Measurements from ENCODE around the gene GSTA5.
"Not testable (repeated sequence)": the region's sequence is repeated elsewhere in the genome, so short reads cannot be mapped to it uniquely, and the experiment has no call there.

GSTA5 gene

DNA sequence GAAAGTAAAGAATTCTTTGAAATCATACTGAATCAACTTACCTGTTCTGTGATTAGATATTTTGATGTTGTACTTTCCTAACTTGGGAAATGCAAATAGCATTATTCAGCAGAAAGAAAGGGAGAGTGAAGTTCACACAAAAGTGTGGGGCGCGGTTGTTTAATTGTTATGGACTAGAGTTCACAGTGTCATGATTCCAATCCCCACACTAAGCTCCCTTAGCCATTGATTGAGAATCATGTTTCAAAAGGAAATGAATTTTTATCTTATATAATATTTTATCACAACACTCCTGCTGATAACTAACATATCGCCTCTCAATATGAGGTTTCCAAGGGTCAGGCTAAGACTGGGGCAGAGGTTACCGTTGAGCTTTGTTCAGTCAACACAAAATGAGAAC lies 3.0 kb upstream of the GSTA5 start:
- in situ Hi-C loops (cut with HindIII; ENCODE audit: low pct_ligation_motif_present, low pct_unique_long_range_greater_than_20kb, low sequenced_read_pairs): no loop called here

DNA sequence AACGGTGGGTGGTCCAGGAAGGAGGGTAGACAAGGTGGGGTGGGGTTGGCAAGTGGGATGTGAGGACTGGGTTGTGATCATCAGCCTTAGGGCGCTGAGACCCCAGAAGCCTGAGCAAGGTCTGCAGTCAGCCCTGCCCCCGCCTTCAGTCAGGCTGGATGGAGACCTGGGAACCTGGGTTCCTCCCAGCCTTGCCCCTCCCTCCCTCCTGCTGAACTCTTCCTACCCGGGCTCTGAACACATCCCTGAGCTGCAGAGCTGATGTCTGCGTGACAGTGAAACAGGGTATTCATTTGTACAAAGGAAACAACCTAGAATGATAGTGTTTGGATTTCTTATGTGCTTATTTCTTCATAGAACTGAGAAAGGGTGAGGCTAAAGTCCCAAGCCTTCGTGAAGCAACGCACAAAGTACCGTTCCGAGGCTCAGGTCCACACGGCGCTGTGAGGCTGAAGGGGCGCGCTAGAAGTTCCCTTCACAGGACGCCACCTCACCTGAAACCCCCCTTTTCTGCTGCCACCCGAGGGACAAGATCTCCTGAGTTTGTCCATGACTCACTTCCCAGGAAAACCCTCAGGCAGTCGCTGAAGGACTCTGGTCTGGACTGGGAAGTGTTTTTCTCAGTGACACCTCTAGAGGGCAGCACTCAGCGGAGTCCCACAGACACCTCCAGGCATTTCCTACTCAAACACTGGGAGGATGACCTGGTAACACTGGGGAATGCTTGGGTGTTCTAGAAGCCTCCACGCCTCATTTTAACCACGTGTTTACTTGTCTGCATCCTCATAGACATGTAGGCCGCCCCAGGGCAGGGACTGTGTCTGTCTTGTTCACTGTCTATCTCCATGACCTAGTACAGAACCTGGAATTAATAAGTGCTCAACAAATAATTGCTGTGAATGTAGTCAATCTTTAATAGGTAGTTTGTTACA lies 1.2 kb downstream of the GSTA5 start:
- in situ Hi-C loops (cut with HindIII; ENCODE audit: low pct_ligation_motif_present, low pct_unique_long_range_greater_than_20kb, low sequenced_read_pairs): no loop called here
- DNase-seq: peak; percentile 61

More for the DNA sequence above, 3.0 kb upstream of the GSTA5 start:
- no peak for DNase-seq

DNA sequence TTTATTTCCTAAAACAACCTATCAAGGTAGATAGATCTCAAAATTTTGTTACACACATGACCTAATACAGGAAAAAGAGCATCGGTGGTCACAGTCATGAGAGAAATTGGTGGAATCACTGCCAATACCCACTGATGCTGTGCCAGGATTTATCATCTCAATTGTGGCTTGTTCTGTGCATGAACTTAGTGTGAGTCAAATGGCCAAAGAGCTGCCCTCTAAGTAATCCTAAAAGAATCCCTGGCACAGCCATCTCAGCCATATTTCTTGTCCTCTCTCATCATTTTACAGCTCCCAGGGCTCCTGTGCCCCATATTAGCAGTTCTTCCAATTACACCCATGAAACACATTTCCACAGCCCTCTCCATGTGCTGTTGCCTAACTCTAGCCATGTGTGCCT lies 6.1 kb downstream of the GSTA5 start:
- in situ Hi-C loops (cut with HindIII; ENCODE audit: low pct_ligation_motif_present, low pct_unique_long_range_greater_than_20kb, low sequenced_read_pairs): no loop called here
- DNase-seq: no peak

DNA sequence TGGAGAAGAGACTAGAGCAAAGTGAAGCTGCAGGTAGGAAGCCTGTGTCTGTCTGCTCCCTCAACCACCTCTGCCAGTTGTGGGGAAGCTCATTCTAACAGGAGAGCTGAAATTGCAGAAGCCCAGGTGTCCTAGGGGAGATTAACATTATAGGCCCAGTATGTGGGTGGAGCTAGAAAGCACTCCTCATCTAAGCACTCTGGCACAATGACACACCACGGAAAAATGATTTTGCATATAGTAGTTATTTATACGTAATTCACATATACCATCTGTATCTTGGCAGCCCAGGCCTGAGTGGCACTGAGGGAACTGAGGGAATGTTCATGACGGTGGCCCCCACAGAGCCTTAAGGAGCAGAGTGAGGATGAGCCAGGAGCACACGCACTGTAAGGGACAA lies 9.7 kb downstream of the GSTA5 start:
- in situ Hi-C loops (cut with HindIII; ENCODE audit: low pct_ligation_motif_present, low pct_unique_long_range_greater_than_20kb, low sequenced_read_pairs); DNase-seq: not testable (repeated sequence)

DNA sequence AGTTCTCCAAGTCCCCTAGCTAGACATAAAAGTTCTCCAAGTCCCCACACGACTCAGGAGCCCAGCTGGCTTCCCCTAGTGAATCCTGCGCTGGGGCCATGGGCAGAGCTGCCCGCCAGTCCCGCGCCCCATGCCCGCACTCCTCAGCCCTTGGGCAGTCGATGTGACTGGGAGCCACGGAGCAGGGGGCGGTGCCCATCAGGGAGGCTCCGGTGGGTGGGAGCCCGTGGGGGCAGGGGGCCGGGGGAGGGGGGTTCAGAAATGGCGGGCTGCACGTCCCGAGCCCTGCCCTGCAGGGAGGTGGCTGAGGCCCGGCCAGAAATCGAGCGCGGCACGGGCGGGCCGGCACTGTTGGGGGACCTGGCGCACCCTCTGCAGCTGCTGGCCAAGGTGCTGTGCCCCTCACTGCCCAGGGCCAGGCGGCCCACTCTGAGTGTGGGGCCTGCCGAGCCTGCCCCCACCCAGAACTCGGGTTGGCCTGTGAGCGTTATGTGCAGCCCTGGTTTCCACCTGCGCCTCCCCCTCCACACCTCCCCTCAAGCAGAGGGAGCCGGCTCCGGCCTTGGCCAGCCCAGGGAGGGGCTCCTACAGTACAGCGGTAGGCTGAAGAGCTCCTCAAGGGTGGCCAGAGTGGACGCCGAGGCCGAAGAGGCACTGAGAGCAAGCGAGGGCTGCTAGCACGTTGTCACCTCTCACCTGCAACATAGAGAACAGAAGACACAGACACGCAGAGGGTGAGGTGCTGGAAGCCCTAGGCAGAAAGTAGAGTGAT lies 11.4 kb downstream of the GSTA5 start:
- no peak for DNase-seq
- in situ Hi-C loops (cut with HindIII; ENCODE audit: low pct_ligation_motif_present, low pct_unique_long_range_greater_than_20kb, low sequenced_read_pairs): no loop called here

DNA sequence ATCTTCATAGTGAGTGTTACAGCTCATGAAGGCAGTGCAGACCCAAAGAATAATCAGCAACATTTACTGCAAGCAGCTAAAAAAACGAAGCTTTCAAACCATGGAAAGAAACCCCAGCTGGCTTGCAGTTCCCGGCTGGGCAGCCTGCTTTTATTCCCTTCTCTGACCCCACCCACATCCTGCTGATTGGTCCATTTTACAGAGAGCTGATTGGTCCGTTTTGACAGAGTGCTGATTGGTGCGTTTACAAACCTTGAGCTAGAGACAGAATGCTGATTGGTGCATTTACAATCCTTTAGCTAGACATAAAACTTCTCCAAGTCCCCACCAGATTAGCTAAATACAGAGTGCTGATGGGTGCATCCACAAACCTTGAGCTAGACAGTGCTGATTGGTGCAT lies 12.0 kb downstream of the GSTA5 start:
- DNase-seq; in situ Hi-C loops (cut with HindIII; ENCODE audit: low pct_ligation_motif_present, low pct_unique_long_range_greater_than_20kb, low sequenced_read_pairs): not testable (repeated sequence)

DNA sequence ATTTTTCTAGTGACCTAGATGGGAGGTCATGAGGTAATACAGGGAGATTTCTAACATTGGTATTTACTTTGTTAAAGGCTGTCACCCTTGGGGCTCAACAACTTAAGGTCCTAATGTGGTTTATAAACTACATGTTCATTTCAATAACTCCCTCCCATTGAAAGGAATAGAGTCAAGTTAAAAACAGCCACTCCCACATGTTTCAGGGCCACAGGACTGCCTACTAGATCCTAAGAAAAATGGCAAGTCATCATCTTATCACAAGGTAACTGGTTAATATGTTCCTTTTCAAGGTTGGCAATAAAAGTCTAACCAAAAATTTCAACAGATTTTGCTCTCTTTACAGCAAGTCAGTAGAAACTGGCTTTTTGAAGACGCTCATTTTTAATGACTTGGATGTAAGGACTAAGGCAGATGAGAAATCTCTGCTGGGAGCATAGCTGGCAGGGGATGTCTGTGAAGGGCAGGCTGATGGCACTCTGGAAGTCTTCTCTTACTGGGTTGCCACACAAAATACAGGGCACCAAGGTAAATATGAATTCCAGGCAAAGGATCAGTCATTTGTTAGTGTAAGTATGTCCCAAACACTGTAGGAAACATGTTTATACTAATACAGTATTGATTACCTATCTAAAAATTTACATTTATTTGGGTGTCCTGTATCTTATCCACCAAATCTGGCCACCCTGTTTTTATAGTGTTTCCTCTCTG lies 13.4 kb downstream of the GSTA5 start:
- DNase-seq; in situ Hi-C loops (cut with HindIII; ENCODE audit: low pct_ligation_motif_present, low pct_unique_long_range_greater_than_20kb, low sequenced_read_pairs): not testable (repeated sequence)

DNA sequence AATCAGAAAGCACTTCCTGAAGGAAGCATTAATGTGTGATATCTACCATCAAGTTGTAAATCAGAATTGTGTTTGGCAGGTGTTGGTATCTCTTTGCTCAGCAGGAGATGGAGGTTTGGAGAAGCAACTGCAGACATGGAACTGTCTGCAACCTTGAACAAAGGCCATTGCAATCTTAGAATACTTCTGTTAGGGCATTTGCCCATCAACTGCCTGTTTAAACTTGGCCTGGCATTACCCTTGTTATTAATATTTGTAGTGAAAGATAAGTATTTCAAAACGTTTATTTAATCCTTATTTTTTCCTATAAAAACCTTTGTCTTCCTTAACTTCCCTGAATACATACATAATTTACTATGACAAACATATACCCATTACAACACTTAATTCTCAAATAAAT lies 14.1 kb downstream of the GSTA5 start:
- in situ Hi-C loops (cut with HindIII; ENCODE audit: low pct_ligation_motif_present, low pct_unique_long_range_greater_than_20kb, low sequenced_read_pairs): no loop called here
- DNase-seq: no peak

DNA sequence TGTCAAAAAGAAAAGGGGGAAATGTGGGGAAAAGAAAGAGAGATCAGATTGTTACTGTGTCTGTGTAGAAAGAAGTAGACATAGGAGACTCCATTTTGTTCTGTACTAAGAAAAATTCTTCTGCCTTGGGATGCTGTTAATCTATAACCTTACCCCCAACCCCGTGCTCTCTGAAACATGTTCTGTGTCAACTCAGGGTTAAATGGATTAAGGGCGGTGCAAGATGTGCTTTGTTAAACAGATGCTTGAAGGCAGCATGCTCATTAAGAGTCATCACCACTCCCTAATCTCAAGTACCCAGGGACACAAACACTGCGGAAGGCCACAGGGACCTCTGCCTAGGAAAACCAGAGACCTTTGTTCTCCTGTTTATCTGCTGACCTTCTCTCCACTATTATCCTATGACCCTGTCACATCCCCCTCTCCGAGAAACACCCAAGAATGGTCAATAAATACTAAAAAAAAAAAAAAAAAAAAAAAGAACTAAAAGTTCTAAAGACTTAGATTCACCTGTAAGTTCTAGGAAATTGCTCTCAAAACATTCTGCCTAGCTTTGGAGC lies 14.6 kb downstream of the GSTA5 start:
- in situ Hi-C loops (cut with HindIII; ENCODE audit: low pct_ligation_motif_present, low pct_unique_long_range_greater_than_20kb, low sequenced_read_pairs); DNase-seq: not testable (repeated sequence)

DNA sequence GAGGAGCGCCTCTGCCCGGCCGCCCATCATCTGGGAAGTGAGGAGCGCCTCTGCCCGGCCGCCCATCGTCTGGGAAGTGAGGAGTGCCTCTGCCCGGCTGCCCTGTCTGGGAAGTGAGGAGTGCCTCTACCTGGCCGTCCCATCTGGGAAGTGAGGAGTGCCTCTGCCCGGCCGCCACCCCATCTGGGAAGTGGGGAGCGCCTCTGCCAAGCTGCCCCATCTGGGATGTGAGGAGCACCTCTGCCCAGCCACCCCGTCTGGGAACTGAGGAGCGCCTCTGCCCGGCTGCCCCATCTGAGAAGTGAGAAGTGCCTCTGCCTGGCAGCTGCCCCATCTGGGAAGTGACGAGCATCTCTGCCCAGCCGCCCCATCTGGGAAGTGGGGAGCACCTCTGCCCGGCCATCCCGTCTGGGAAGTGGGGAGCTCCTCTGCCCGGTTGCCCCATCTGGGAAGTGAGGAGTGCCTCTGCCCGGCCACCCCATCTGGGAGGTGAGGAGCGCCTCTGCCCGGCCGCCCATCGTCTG lies 15.3 kb downstream of the GSTA5 start:
- in situ Hi-C loops (cut with HindIII; ENCODE audit: low pct_ligation_motif_present, low pct_unique_long_range_greater_than_20kb, low sequenced_read_pairs): not testable (repeated sequence)

DNA sequence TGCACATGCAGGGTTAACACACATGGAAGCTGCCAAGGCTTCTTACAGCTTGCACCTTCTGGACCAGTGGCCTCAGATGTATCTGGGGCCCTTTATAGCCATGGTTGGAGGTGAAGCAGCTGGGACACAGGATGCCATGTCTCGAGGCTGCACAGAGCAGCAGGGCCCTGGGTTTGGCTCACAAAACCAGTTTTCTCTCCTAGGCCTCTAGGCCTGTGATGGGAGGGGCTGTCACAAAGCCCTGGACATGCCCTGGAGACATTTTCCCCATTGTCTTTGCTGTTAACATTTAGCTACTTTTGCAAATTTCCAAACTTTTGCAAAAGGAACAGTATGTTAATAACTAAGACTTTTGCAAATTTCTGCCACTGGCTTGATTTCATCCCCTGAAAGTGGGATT lies 18.8 kb downstream of the GSTA5 start:
- no peak for DNase-seq
- in situ Hi-C loops (cut with HindIII; ENCODE audit: low pct_ligation_motif_present, low pct_unique_long_range_greater_than_20kb, low sequenced_read_pairs): no loop called here

More for the DNA sequence above, 15.3 kb downstream of the GSTA5 start:
- not testable (repeated sequence) for DNase-seq

DNA sequence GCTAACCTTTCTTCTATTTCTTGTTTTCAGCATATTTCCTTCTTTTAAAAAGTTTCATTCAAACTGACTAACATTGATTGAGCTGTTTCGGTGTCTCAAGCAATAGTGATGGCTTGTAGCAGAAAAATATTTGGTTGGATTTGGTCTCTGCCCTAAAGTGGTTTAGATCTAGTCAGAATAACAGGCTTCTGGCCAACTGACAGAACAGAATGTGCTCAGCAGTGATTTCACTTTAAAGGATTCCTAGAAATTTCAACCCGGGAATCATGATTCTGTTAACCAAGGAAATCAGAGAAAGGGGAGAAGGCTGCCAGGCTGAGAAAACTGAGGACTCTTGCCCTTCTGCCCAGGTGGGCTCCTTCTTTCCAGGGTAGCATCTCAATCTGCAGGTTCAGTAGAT lies 20.4 kb downstream of the GSTA5 start:
- no peak for DNase-seq
- in situ Hi-C loops (cut with HindIII; ENCODE audit: low pct_ligation_motif_present, low pct_unique_long_range_greater_than_20kb, low sequenced_read_pairs): no loop called here

DNA sequence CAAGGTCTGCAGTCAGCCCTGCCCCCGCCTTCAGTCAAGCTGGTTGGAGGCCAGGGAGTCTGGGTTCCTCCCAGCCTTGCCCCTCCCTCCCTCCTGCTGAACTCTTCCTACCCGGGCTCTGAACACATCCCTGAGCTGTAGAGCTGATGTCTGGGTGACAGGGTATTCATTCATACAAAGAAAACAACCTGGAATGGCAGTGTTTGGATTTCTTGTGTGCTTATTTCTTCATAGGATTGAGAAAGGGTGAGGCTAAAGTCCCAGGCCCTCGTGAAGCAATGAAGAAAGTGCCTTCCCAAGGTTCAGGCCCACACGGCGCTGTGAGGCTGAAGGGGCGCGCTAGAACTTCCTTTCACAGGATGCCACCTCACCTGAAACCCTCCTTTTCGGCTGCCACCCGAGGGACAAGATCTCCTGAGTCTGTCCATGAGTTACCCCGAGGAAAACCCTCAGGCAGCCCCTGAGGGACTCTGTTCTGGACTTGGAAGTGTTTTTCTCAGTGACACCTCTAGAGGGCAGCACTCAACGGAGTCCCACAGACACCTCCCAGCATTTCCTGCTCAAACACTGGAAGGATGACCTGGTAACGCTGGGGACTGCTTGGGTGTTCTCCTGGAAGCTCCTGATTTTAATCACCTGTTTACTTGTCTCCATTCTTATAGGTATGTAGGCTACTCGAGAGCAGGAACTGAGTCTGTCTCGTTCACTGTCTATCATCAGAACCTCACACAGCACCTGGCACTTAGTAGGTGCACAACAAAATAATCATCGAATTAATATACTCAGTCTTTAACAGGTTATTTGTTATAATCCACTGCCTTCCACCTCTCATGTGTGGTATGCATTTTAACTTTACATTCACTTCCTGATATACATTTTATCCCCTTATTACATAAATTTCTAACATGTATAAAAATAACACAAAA lies 25.2 kb downstream of the GSTA5 start:
- in situ Hi-C loops (cut with HindIII; ENCODE audit: low pct_ligation_motif_present, low pct_unique_long_range_greater_than_20kb, low sequenced_read_pairs): no loop called here
- DNase-seq: peak; percentile 50

DNA sequence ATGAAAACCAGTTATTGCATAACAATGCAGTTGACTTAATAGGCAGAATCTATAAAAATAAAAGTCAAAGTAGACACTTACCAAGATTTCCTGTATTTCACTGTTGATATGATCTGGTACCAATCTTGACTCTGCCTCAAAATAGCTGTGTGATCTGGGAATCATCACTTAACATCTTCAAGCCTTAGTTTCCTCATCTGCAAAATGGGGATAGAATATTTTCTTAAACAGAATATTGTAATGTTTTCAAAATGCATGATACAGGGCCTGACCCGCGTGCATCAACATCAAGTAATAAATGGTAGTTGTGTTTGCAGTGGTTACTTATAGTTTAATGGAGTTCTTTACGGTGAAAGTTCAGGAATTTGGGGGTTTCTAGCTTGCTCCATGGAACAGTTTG lies 26.1 kb downstream of the GSTA5 start:
- in situ Hi-C loops (cut with HindIII; ENCODE audit: low pct_ligation_motif_present, low pct_unique_long_range_greater_than_20kb, low sequenced_read_pairs): not testable (repeated sequence)

DNA sequence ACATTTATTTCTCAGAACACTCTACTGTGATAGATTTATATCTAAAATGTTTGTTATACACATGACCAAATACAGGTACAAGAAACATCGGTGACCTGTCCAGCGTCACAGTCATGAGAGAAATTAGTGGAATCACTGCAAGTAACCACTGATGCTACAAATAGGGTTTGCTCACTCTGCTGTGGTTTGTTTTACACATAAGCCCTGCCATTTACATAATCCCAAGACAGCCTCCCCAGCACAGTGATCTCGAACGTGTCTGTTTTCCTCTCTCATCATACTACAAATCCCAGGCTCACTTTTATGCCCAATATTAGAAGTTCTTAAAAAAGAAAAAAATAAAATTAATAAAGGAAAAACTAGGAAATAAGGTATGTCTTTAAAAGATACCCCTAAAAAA lies 30.8 kb downstream of the GSTA5 start:
- in situ Hi-C loops (cut with HindIII; ENCODE audit: low pct_ligation_motif_present, low pct_unique_long_range_greater_than_20kb, low sequenced_read_pairs); DNase-seq: not testable (repeated sequence)

More for the DNA sequence above, 26.1 kb downstream of the GSTA5 start:
- DNase-seq: not testable (repeated sequence)

DNA sequence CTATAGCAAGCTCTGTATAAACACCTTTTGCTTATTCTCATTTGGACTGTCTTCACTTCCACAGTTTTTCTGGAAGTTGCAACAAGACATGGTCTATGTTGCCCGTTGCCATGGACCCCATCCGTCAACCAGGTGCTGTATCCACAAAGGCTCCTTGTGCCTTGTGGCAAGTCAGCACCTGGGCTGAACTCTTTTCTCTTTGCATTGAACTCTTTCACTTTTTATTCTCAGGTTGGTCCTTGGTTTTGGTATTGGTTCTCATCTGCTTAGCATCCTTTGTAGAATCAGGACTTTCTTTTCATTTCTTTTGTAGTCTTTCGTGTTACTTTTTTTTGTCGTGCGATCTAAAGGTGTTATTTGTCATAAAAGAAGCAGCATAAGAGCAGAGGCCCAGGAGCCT lies 32.0 kb downstream of the GSTA5 start:
- in situ Hi-C loops (cut with HindIII; ENCODE audit: low pct_ligation_motif_present, low pct_unique_long_range_greater_than_20kb, low sequenced_read_pairs): no loop called here
- no peak for DNase-seq

DNA sequence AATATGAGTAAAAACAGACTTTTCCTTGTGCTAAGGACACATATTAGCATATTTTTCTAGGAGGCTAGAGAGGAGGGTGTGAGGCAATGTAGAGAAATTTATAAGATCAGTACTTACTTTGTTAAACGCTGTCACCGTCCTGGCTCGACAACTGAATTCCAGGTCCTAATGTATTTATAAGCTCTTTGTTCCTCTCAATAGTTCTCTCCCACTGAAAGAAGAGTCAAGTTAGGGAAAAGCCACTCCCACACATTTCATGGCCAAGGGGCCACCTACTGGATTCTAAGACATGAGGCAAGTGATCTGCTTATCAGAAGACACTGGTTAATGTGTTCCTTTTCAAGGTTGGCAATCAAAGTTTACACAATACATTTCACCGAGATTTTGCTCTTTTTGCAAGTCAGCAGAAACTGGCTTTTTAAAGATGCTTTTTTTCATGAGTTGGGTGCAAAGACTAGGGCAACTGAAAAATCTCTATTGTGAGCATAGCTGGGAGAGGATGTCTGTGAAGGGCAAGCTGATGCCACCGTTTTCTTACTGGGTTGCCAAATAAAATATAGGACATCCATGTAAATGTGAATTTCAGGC lies 36.9 kb downstream of the GSTA5 start, which contains the start of gene GSTA1:
Gene GSTA1 (minus strand): TSS at position 149 of the 588 bp plus-strand sequence. CDS start 4,549 bp downstream, outside the sequence.
- in situ Hi-C loops (cut with HindIII; ENCODE audit: low pct_ligation_motif_present, low pct_unique_long_range_greater_than_20kb, low sequenced_read_pairs); DNase-seq: not testable (repeated sequence)
